SH-SY5Y (cell line): ENCODE results near the gene SLC7A6.
A peak's percentile ranks its signal among the peaks of the same experiment; 100 is the strongest.

Experiments
- GATA2 ChIP-seq: IDR thresholded peaks from 2 replicates; pipeline ENCODE4 v1.6.1; 2011; ENCODE audit warnings: mild to moderate bottlenecking, low read depth, low read length
- GATA3 ChIP-seq: IDR thresholded peaks from 2 replicates; pipeline ENCODE4 v1.6.1; 2011; ENCODE audit warnings: low read depth, mild to moderate bottlenecking, low read length, moderate library complexity

SLC7A6 gene

GRCh38 chr16:68319185-68319908 lies 55.0 kb downstream of the SLC7A6 start:
- no peak for TF ChIP-seq GATA2
- TF ChIP-seq GATA3: no peak

GRCh38 chr16:68324336-68324735 lies 60.0 kb downstream of the SLC7A6 start:
- TF ChIP-seq GATA2: no peak

- no peak for TF ChIP-seq GATA3
Observed at GRCh38 chr16:68324780-68325357, 60.5 kb downstream of the SLC7A6 start.

- TF ChIP-seq GATA3: no peak
- no peak for TF ChIP-seq GATA2
Observed at GRCh38 chr16:68328151-68328859, 64.0 kb downstream of the SLC7A6 start.

GRCh38 chr16:68328860-68329390 lies 64.6 kb downstream of the SLC7A6 start:
- TF ChIP-seq GATA3 (no peak), GATA2 (no peak)

- no peak for TF ChIP-seq GATA3
- TF ChIP-seq GATA2: no peak
Observed at GRCh38 chr16:68331879-68332410, 67.6 kb downstream of the SLC7A6 start.

- TF ChIP-seq GATA3: peak; percentile 81
- peak; percentile 97 for TF ChIP-seq GATA2
Observed at GRCh38 chr16:68332411-68333121, 68.2 kb downstream of the SLC7A6 start.

- no peak for TF ChIP-seq GATA3
- no peak for TF ChIP-seq GATA2
Observed at GRCh38 chr16:68335175-68335574, 70.8 kb downstream of the SLC7A6 start.

- no peak for TF ChIP-seq GATA2
- no peak for TF ChIP-seq GATA3
Observed at GRCh38 chr16:68338326-68339119, 74.2 kb downstream of the SLC7A6 start.

- no peak for TF ChIP-seq GATA3
- no peak for TF ChIP-seq GATA2
Observed at GRCh38 chr16:68339214-68339613, 74.9 kb downstream of the SLC7A6 start.

- no peak for TF ChIP-seq GATA2
- no peak for TF ChIP-seq GATA3
Observed at GRCh38 chr16:68342620-68343019, 78.3 kb downstream of the SLC7A6 start.

- no peak for TF ChIP-seq GATA3
- no peak for TF ChIP-seq GATA2
Observed at GRCh38 chr16:68343137-68343536, 78.8 kb downstream of the SLC7A6 start.

GRCh38 chr16:68344252-68344651 lies 79.9 kb downstream of the SLC7A6 start:
- TF ChIP-seq GATA2 (no peak), GATA3 (no peak)

GRCh38 chr16:68345351-68345810 lies 81.1 kb downstream of the SLC7A6 start:
- TF ChIP-seq GATA2: no peak
- no peak for TF ChIP-seq GATA3
